ENCODE data around the gene MORN1. TPM values are rescaled to one million over a fixed set of nuclear protein-coding genes. Genes with fewer than 3 reads are reported as not detected.

Gene MORN1
- polyA plus RNA-seq, 2 donors: 3.0 to 5.8 TPM

GRCh38 chr1:2319291-2319690 lies 72.1 kb downstream of the MORN1 start:
- no peaks in the 10 kb centered on the region for H3K36me3 ChIP-seq (ENCODE audit: control insufficient read depth in 2 of 2, insufficient read depth in 2 of 2, low read length in 1 of 2)
- no peaks in the 10 kb centered on the region for H3K9me3 ChIP-seq (ENCODE audit: control insufficient read depth in 2 of 2, insufficient read depth in 1 of 2, low read depth in 1 of 2, low read length in 1 of 2)
- 77 to 83% methylated on average over 21 of the region's 21 CpGs for WGBS, 2 donors
- peaks cover 5 to 13% of the 10 kb centered on the region in 2 donors for H3K4me1 ChIP-seq (ENCODE audit: control insufficient read depth in 2 of 2, insufficient read depth in 2 of 2, low read length in 1 of 2)
- H3K4me3 ChIP-seq (ENCODE audit: low read depth in 1 of 2, low read length in 2 of 2): no peak overlapping the region
- no peaks in the 10 kb centered on the region for H3K27me3 ChIP-seq (ENCODE audit: control insufficient read depth in 1 of 2, insufficient read depth in 2 of 2, low read length in 2 of 2)
- H3K27ac ChIP-seq (ENCODE audit: low read depth in 2 of 2, low read length in 1 of 2): no peak overlapping the region

- no peak overlapping the region for H3K4me3 ChIP-seq (ENCODE audit: low read depth in 1 of 2, low read length in 2 of 2)
- H3K4me1 ChIP-seq (ENCODE audit: control insufficient read depth in 2 of 2, insufficient read depth in 2 of 2, low read length in 1 of 2): peaks cover 5 to 15% of the 10 kb centered on the region in 2 donors
- no peaks in the 10 kb centered on the region for H3K36me3 ChIP-seq (ENCODE audit: control insufficient read depth in 2 of 2, insufficient read depth in 2 of 2, low read length in 1 of 2)
- H3K27ac ChIP-seq (ENCODE audit: low read depth in 2 of 2, low read length in 1 of 2): peak overlapping the region; percentile 25 to 28
- 62 to 68% methylated on average over 36 to 41 of the region's 41 CpGs for WGBS, 2 donors
- no peaks in the 10 kb centered on the region for H3K9me3 ChIP-seq (ENCODE audit: control insufficient read depth in 2 of 2, insufficient read depth in 1 of 2, low read depth in 1 of 2, low read length in 1 of 2)
- H3K27me3 ChIP-seq (ENCODE audit: control insufficient read depth in 1 of 2, insufficient read depth in 2 of 2, low read length in 2 of 2): no peaks in the 10 kb centered on the region
Observed at GRCh38 chr1:2318314-2319278, 72.8 kb downstream of the MORN1 start.

- no peaks in the 10 kb centered on the region for H3K36me3 ChIP-seq (ENCODE audit: control insufficient read depth in 2 of 2, insufficient read depth in 2 of 2, low read length in 1 of 2)
- no peaks in the 10 kb centered on the region for H3K27me3 ChIP-seq (ENCODE audit: control insufficient read depth in 1 of 2, insufficient read depth in 2 of 2, low read length in 2 of 2)
- peaks cover 5 to 19% of the 10 kb centered on the region in 2 donors for H3K4me1 ChIP-seq (ENCODE audit: control insufficient read depth in 2 of 2, insufficient read depth in 2 of 2, low read length in 1 of 2)
- WGBS, 2 donors: 89 to 91% methylated on average over 29 to 32 of the region's 32 CpGs
- peak overlapping the region in 1 of 2 donors; percentile 1 for H3K27ac ChIP-seq (ENCODE audit: low read depth in 2 of 2, low read length in 1 of 2)
- H3K9me3 ChIP-seq (ENCODE audit: control insufficient read depth in 2 of 2, insufficient read depth in 1 of 2, low read depth in 1 of 2, low read length in 1 of 2): no peaks in the 10 kb centered on the region
- H3K4me3 ChIP-seq (ENCODE audit: low read depth in 1 of 2, low read length in 2 of 2): no peak overlapping the region
Observed at GRCh38 chr1:2317230-2318065, 73.9 kb downstream of the MORN1 start.

- Histone ChIP-seq H3K4me1 (ENCODE audit: control insufficient read depth in 2 of 2, insufficient read depth in 2 of 2, low read length in 1 of 2) (peaks cover 5 to 17% of the 10 kb centered on the region in 2 donors), H3K27ac (ENCODE audit: low read depth in 2 of 2, low read length in 1 of 2) (peak overlapping the region in 1 of 2 donors; percentile 6), H3K36me3 (ENCODE audit: control insufficient read depth in 2 of 2, insufficient read depth in 2 of 2, low read length in 1 of 2) (no peaks in the 10 kb centered on the region), H3K27me3 (ENCODE audit: control insufficient read depth in 1 of 2, insufficient read depth in 2 of 2, low read length in 2 of 2) (no peaks in the 10 kb centered on the region), H3K4me3 (ENCODE audit: low read depth in 1 of 2, low read length in 2 of 2) (no peak overlapping the region), H3K9me3 (ENCODE audit: control insufficient read depth in 2 of 2, insufficient read depth in 1 of 2, low read depth in 1 of 2, low read length in 1 of 2) (no peaks in the 10 kb centered on the region)
- 70 to 78% methylated on average over 16 of the region's 16 CpGs for WGBS, 2 donors
Observed at GRCh38 chr1:2316451-2316961, 74.8 kb downstream of the MORN1 start.

- H3K4me1 ChIP-seq (ENCODE audit: control insufficient read depth in 2 of 2, insufficient read depth in 2 of 2, low read length in 1 of 2): peaks cover 4 to 11% of the 10 kb centered on the region in 2 donors
Observed at GRCh38 chr1:2315674-2316450, 75.5 kb downstream of the MORN1 start.

GRCh38 chr1:2314803-2315673 lies 76.3 kb downstream of the MORN1 start:
- Histone ChIP-seq H3K36me3 (ENCODE audit: control insufficient read depth in 2 of 2, insufficient read depth in 2 of 2, low read length in 1 of 2) (peaks cover 0 to 3% of the 10 kb centered on the region in 2 donors), H3K4me3 (ENCODE audit: low read depth in 1 of 2, low read length in 2 of 2) (peak overlapping the region; percentile 43 to 47), H3K9me3 (ENCODE audit: control insufficient read depth in 2 of 2, insufficient read depth in 1 of 2, low read depth in 1 of 2, low read length in 1 of 2) (no peaks in the 10 kb centered on the region), H3K27ac (ENCODE audit: low read depth in 2 of 2, low read length in 1 of 2) (peak overlapping the region; percentile 78 to 81), H3K4me1 (ENCODE audit: control insufficient read depth in 2 of 2, insufficient read depth in 2 of 2, low read length in 1 of 2) (peaks cover 0 to 14% of the 10 kb centered on the region in 2 donors), H3K27me3 (ENCODE audit: control insufficient read depth in 1 of 2, insufficient read depth in 2 of 2, low read length in 2 of 2) (no peaks in the 10 kb centered on the region)
- WGBS, 2 donors: 9 to 15% methylated on average over 48 to 90 of the region's 91 CpGs

More at GRCh38 chr1:2315674-2316450, 75.5 kb downstream of the MORN1 start:
- peak overlapping the region; percentile 70 to 81 for H3K27ac ChIP-seq (ENCODE audit: low read depth in 2 of 2, low read length in 1 of 2)
- H3K36me3 ChIP-seq (ENCODE audit: control insufficient read depth in 2 of 2, insufficient read depth in 2 of 2, low read length in 1 of 2): no peaks in the 10 kb centered on the region
- no peaks in the 10 kb centered on the region for H3K27me3 ChIP-seq (ENCODE audit: control insufficient read depth in 1 of 2, insufficient read depth in 2 of 2, low read length in 2 of 2)
- WGBS, 2 donors: 64% methylated on average over 20 to 21 of the region's 21 CpGs
- no peak overlapping the region for H3K4me3 ChIP-seq (ENCODE audit: low read depth in 1 of 2, low read length in 2 of 2)
- no peaks in the 10 kb centered on the region for H3K9me3 ChIP-seq (ENCODE audit: control insufficient read depth in 2 of 2, insufficient read depth in 1 of 2, low read depth in 1 of 2, low read length in 1 of 2)

- 9 to 24% methylated on average over 23 to 54 of the region's 54 CpGs for WGBS, 2 donors
- H3K27me3 ChIP-seq (ENCODE audit: control insufficient read depth in 1 of 2, insufficient read depth in 2 of 2, low read length in 2 of 2): no peaks in the 10 kb centered on the region
- H3K27ac ChIP-seq (ENCODE audit: low read depth in 2 of 2, low read length in 1 of 2): peak overlapping the region; percentile 78 to 81
- H3K9me3 ChIP-seq (ENCODE audit: control insufficient read depth in 2 of 2, insufficient read depth in 1 of 2, low read depth in 1 of 2, low read length in 1 of 2): no peaks in the 10 kb centered on the region
- peaks cover 0 to 4% of the 10 kb centered on the region in 2 donors for H3K36me3 ChIP-seq (ENCODE audit: control insufficient read depth in 2 of 2, insufficient read depth in 2 of 2, low read length in 1 of 2)
- peaks cover 0 to 15% of the 10 kb centered on the region in 2 donors for H3K4me1 ChIP-seq (ENCODE audit: control insufficient read depth in 2 of 2, insufficient read depth in 2 of 2, low read length in 1 of 2)
- H3K4me3 ChIP-seq (ENCODE audit: low read depth in 1 of 2, low read length in 2 of 2): peak overlapping the region; percentile 22 to 43
Observed at GRCh38 chr1:2314273-2314802, 77.0 kb downstream of the MORN1 start.

GRCh38 chr1:2313651-2314261 lies 77.6 kb downstream of the MORN1 start:
- peaks cover 0 to 7% of the 10 kb centered on the region in 2 donors for H3K36me3 ChIP-seq (ENCODE audit: control insufficient read depth in 2 of 2, insufficient read depth in 2 of 2, low read length in 1 of 2)
- H3K27ac ChIP-seq (ENCODE audit: low read depth in 2 of 2, low read length in 1 of 2): peak overlapping the region; percentile 78 to 81
- H3K27me3 ChIP-seq (ENCODE audit: control insufficient read depth in 1 of 2, insufficient read depth in 2 of 2, low read length in 2 of 2): no peaks in the 10 kb centered on the region
- no peaks in the 10 kb centered on the region for H3K9me3 ChIP-seq (ENCODE audit: control insufficient read depth in 2 of 2, insufficient read depth in 1 of 2, low read depth in 1 of 2, low read length in 1 of 2)
- WGBS, 2 donors: 53 to 64% methylated on average over 18 of the region's 18 CpGs
- peak overlapping the region in 1 of 2 donors; percentile 22 for H3K4me3 ChIP-seq (ENCODE audit: low read depth in 1 of 2, low read length in 2 of 2)
- peaks cover 0 to 15% of the 10 kb centered on the region in 2 donors for H3K4me1 ChIP-seq (ENCODE audit: control insufficient read depth in 2 of 2, insufficient read depth in 2 of 2, low read length in 1 of 2)

All from esophagus (tissue), 2 donors.